BJ (cell line): ENCODE results near the gene ZNF787. TPM values are rescaled to one million over a fixed set of nuclear protein-coding genes. Genes with fewer than 3 reads are reported as not detected.

ENCODE experiments used
- CTCF ChIA-PET: fragments of 350-600 bp; formaldehyde crosslinking; extraction: SDS; loops from one replicate; lab custom pipeline; 2021; ENCODE audit warnings: antibody characterized with exemption, inconsistent platforms; lab: Yijun Ruan, JAX
- POLR2A ChIA-PET: fragments of 300-600 bp; sonication (Branson Sonifier 250); formaldehyde crosslinking; extraction: SDS; loops from one replicate; lab custom pipeline; 2021; ENCODE audit warnings: antibody characterized with exemption; lab: Charles Lee
- DNase-seq: peaks from one replicate; pipeline ENCODE4 v3.0.0-alpha.2; 2011; ENCODE audit warnings: low read depth
- H3K27me3 ChIP-seq: 2 replicates; pipeline ENCODE4 v1.6.0; 2011; ENCODE audit warnings: low read length; ENCODE audit not compliant: control insufficient read depth, insufficient read depth
- H3K36me3 ChIP-seq: 2 replicates; pipeline ENCODE4 v1.5.1; 2011; ENCODE audit warnings: low read length; ENCODE audit not compliant: control insufficient read depth, insufficient read depth
- H3K4me3 ChIP-seq: 2 replicates; pipeline ENCODE4 v1.5.1; 2011; ENCODE audit warnings: low read depth, mild to moderate bottlenecking, control low read depth, low read length
- polyA plus RNA-seq: library from polyadenylated mRNA; depleted of rRNA; stranded (reverse); fragments of >200 nt; gene quantifications from 2 replicates; pipeline ENCODE4 v1.2.3, GENCODE V29; 2011
- TF ChIP-seq, protein P1 (sequence below): IDR thresholded peaks from 2 replicates; pipeline ENCODE4 v1.5.1; 2011; ENCODE audit warnings: low read depth, mild to moderate bottlenecking, control low read depth, inconsistent platforms, low read length, moderate library complexity; ENCODE audit not compliant: insufficient read depth

ZNF787 gene
- polyA plus RNA-seq, 1 experiment = 9.8 TPM

DNA sequence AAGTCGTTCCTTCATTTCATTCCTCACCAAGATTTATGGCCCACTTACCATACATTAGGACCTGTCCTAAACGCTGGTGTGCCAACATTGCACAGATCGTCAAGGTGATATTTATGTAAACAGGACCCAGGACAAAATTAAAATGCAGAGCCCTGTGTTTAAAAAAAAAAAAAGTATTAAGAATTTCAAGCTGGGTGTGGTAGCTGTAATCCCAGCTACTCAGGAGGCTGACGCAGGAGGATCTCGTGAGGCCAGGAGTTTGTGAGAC, 13.5 kb upstream of the ZNF787 start:
- POLR2A ChIA-PET = no interaction called here

DNA sequence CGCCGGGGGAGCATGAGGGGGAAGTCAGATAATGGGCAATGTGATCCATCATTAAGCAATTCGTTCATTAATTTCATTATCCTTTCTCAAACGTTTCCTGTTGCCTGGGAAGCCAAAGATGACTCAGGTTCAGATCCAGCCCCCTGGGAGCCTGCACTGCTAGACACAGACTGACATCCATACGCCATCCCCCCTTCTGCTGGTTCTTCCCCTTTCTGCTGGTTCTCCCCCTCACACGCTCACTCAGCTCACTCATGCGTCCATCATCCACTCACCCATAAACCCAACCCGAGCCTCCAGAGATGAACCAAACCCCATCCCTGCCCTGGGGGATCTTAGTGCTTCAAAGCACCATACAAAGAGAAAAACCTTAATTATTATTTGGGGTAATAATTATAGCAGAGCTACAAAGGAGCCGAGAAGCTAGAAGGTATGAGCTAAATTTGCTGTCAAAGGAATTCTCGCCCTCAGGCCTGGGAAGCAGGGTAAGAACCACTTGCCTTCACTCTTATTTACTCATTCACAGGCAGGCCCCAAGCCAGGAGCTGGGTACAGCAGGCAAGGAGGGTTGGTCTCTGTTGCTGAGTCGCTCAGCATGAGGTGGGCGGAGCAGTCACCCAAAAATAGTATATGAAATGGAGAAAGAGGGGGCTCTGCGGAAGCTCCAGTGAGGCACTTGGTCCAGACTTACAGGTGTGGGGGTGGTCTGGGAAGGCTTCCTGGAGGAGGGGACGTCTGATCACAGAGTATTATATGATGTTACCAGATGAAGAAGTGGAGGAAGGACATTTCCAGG, 13.0 kb upstream of the ZNF787 start:
- ChIA-PET CTCF (interaction anchor here (0.6 kb wide), 2 partner anchors 39 to 165 kb away, joined by 3 to 4 read pairs; no protein-coding TSS in a partner anchor), POLR2A (no interaction called here)
- TF ChIP-seq, protein P1, sequence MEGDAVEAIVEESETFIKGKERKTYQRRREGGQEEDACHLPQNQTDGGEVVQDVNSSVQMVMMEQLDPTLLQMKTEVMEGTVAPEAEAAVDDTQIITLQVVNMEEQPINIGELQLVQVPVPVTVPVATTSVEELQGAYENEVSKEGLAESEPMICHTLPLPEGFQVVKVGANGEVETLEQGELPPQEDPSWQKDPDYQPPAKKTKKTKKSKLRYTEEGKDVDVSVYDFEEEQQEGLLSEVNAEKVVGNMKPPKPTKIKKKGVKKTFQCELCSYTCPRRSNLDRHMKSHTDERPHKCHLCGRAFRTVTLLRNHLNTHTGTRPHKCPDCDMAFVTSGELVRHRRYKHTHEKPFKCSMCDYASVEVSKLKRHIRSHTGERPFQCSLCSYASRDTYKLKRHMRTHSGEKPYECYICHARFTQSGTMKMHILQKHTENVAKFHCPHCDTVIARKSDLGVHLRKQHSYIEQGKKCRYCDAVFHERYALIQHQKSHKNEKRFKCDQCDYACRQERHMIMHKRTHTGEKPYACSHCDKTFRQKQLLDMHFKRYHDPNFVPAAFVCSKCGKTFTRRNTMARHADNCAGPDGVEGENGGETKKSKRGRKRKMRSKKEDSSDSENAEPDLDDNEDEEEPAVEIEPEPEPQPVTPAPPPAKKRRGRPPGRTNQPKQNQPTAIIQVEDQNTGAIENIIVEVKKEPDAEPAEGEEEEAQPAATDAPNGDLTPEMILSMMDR = no peak
- Histone ChIP-seq H3K4me3 (no peak overlapping the region), H3K27me3 (no peaks in the 10 kb centered on the region), H3K36me3 (no peaks in the 10 kb centered on the region)
- no peak for DNase-seq

More for the DNA sequence above, 13.5 kb upstream of the ZNF787 start:
- Histone ChIP-seq H3K27me3 (no peaks in the 10 kb centered on the region), H3K36me3 (no peaks in the 10 kb centered on the region), H3K4me3 (no peak overlapping the region)
- TF ChIP-seq, protein P1 = no peak
- CTCF ChIA-PET = interaction anchor here (0.6 kb wide), 2 partner anchors 38 to 164 kb away, joined by 3 to 4 read pairs; no protein-coding TSS in a partner anchor
- no peak for DNase-seq

DNA sequence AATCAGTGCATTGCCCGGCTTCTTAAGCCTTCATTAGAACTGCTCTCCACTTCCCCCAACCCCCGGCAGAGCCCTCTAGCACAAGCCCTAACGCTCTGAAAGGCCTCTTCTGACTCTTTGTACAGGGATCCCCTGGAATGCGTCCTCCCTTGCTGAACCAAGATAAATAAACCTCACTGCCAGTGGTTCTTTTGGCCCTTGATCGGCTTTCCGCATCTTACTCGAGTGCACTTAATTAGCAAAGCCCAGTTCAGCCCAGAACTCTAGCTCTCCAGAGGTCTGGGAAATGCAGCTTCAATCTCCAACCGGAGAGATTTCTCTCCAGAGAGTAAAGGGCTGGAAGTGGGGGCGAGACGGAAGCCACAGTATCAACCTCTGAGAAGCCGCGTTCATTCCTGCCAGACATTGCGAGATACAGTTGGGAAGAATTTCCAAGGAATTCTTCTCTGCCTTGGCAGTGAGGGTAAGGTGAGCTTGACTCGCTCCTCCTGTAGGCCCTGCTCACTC, 11.3 kb upstream of the ZNF787 start:
- no peak for DNase-seq
- H3K36me3 ChIP-seq = no peaks in the 10 kb centered on the region
- POLR2A ChIA-PET = interaction anchor here (0.6 kb wide), 1 partner anchor 8 kb away, joined by 3 read pairs; no protein-coding TSS in a partner anchor
- CTCF ChIA-PET = interaction anchor here (1.3 kb wide), 1 partner anchor 56 kb away, joined by 3 read pairs; no protein-coding TSS in a partner anchor
- no peaks in the 10 kb centered on the region for H3K27me3 ChIP-seq
- H3K4me3 ChIP-seq = no peak overlapping the region
- TF ChIP-seq, protein P1 = no peak

DNA sequence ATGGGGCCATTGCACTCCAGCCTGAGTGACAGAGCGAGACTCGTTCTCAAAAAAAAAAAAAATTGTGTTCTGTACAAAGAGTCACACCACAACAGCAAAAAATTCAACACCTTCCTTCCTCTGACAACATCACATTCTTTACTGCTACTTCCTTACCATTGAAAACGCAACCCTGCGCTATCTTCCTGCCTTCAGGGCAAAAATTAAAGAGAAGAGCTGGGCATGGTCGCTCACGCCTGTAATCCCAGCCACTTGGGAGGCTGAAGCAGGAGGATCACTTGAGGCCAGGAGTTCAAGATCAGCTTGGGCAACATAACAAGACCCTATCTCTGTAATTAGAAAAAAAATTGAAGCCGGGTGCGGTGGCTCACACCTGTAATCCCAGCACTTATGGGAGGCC, 10.6 kb upstream of the ZNF787 start:
- DNase-seq = no peak
- POLR2A ChIA-PET = no interaction called here
- Histone ChIP-seq H3K4me3 (no peak overlapping the region), H3K27me3 (no peaks in the 10 kb centered on the region), H3K36me3 (no peaks in the 10 kb centered on the region)
- TF ChIP-seq, protein P1 = no peak
- CTCF ChIA-PET = interaction anchor here (1.3 kb wide), 1 partner anchor 56 kb away, joined by 3 read pairs; no protein-coding TSS in a partner anchor

DNA sequence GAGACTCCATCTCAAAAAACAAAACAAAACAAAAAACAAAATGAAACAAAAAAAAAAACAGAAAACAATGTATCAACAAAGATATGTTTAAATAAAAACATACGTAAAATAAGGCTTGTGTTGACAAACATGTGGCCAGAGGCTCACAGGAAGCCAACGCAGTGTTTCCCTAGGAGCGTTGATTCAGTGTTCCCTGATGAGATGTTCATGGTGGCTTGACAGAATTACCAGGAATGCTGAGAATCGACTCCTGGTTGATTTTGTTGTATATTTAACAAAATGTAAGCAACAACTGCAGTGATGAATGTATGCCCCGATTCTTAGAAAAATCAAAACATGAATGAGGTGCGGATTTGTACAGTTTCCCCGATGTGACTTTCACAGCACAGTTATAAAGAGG, 8.9 kb upstream of the ZNF787 start:
- H3K36me3 ChIP-seq = no peaks in the 10 kb centered on the region
- no peaks in the 10 kb centered on the region for H3K27me3 ChIP-seq
- POLR2A ChIA-PET = no interaction called here
- DNase-seq = no peak
- H3K4me3 ChIP-seq = no peak overlapping the region
- TF ChIP-seq, protein P1 = no peak
- CTCF ChIA-PET = no interaction called here
